Caco-2 (cell line): Measurements from ENCODE around the gene SLC22A12. TPM values are rescaled to one million over a fixed set of nuclear protein-coding genes. Genes with fewer than 3 reads are reported as not detected.

Experiments
- BruUV-seq: library from RNA; stranded (reverse); fragments of 400-500 nt; replicated peaks from 2 replicates; lab custom pipeline; 2021; lab: Mats Ljungman, UMichigan
- CTCF ChIA-PET: fragments of 300-600 bp; sonication (Branson Sonifier 250); formaldehyde crosslinking; loops from one replicate; lab custom pipeline; 2022; ENCODE audit warnings: antibody characterized with exemption; lab: Charles Lee
- POLR2A ChIA-PET: fragments of 300-600 bp; sonication (Branson Sonifier 250); formaldehyde crosslinking; loops from one replicate; lab custom pipeline; 2022; ENCODE audit warnings: antibody characterized with exemption; lab: Charles Lee
- DNase-seq, 2 experiments: peaks; one replicate each; pipeline versions ENCODE4 v3.0.0 to v3.0.0-alpha.2; 2020 to 2022
- H3K27me3 ChIP-seq: replicated peaks from 2 replicates; pipeline ENCODE4 v1.6.0; 2011; ENCODE audit warnings: low read length; ENCODE audit not compliant: control insufficient read depth, insufficient read depth
- H3K36me3 ChIP-seq: 2 replicates; pipeline ENCODE4 v1.5.1; 2011; ENCODE audit warnings: low read length; ENCODE audit not compliant: control insufficient read depth, insufficient read depth
- H3K4me1 ChIP-seq: fragments of 250-450 bp; sonication (Bioruptor Pico); 2 replicates; pipeline ENCODE4 v1.5.1; 2020; ENCODE audit warnings: mild to moderate bottlenecking
- H3K4me3 ChIP-seq: 2 replicates; pipeline ENCODE4 v1.5.1; 2011; ENCODE audit warnings: low read depth, mild to moderate bottlenecking, control low read depth, low read length
- H3K9me3 ChIP-seq: fragments of 250-450 bp; sonication (Bioruptor Pico); 2 replicates; pipeline ENCODE4 v1.5.1; 2020; ENCODE audit warnings: mild to moderate bottlenecking, moderate library complexity
- H3K27ac Mint-ChIP-seq: one replicate; pipeline ENCODE4 v1.8.0; 2022; ENCODE audit warnings: mixed read lengths; ENCODE audit not compliant: unreplicated experiment
- H3K27me3 Mint-ChIP-seq: one replicate; pipeline ENCODE4 v1.8.0; 2022; ENCODE audit warnings: mixed read lengths; ENCODE audit not compliant: insufficient read depth, unreplicated experiment
- H3K36me3 Mint-ChIP-seq: one replicate; pipeline ENCODE4 v1.8.0; 2022; ENCODE audit warnings: mild to moderate bottlenecking, mixed read lengths; ENCODE audit not compliant: insufficient read depth, unreplicated experiment
- H3K4me1 Mint-ChIP-seq: one replicate; pipeline ENCODE4 v1.8.0; 2022; ENCODE audit warnings: low read depth, mixed read lengths; ENCODE audit not compliant: unreplicated experiment
- H3K4me3 Mint-ChIP-seq: one replicate; pipeline ENCODE4 v1.8.0; 2022; ENCODE audit warnings: mild to moderate bottlenecking, moderate library complexity, mixed read lengths; ENCODE audit not compliant: unreplicated experiment
- H3K9me3 Mint-ChIP-seq: one replicate; pipeline ENCODE4 v1.8.0; 2022; ENCODE audit warnings: mixed read lengths; ENCODE audit not compliant: unreplicated experiment
- CTCF ChIP-seq, 2 experiments: fragments of 200-600 bp in 1 of 2; IDR thresholded peaks; 1 replicate in 1 of 2; 2 replicates in 1 of 2; pipeline versions ENCODE4 v1.5.1 to v1.8.0; 2011 to 2022; ENCODE audit warnings: antibody characterized with exemption in 1 of 2, control low read depth in 1 of 2, inconsistent platforms in 1 of 2, low read depth in 1 of 2, low read length in 1 of 2, mild to moderate bottlenecking in 1 of 2, moderate library complexity in 1 of 2; ENCODE audit not compliant: insufficient read depth in 1 of 2, severe bottlenecking in 1 of 2, unreplicated experiment in 1 of 2
- intact Hi-C: fragments of 100-400 bp; cut with micrococcal nuclease; formaldehyde crosslinking; loops from one replicate; pipeline ENCODE4 v1.10.0; 2022; ENCODE audit not compliant: unreplicated experiment
- total RNA-seq: library from RNA; stranded (reverse); gene quantifications from 2 replicates; pipeline ENCODE4 v1.2.3, GENCODE V29; 2022

The SLC22A12 gene
- total RNA-seq, 1 experiment from 2014 or later, result not detected

- no peaks in the 10 kb centered on the region for H3K9me3 Mint-ChIP-seq
- H3K36me3 ChIP-seq, result no peaks in the 10 kb centered on the region
- no peak for TF ChIP-seq CTCF (IDR thresholded peaks at IDR 0.05; ENCODE audit: insufficient read depth in 1 of 2, low read depth in 1 of 2, low read length in 1 of 2, severe bottlenecking in 1 of 2, unreplicated experiment in 1 of 2)
Observed at GRCh38 chr11:64566915-64567891, 23.8 kb upstream of the SLC22A12 start.

GRCh38 chr11:64568041-64568571 lies 22.9 kb upstream of the SLC22A12 start:
- no TSS peak for BruUV-seq
- Mint-ChIP-seq H3K4me3 (no peak overlapping the region), H3K9me3 (no peaks in the 10 kb centered on the region), H3K36me3 (peaks cover 17% of the 10 kb centered on the region), H3K4me1 (peaks cover 28% of the 10 kb centered on the region), H3K27me3 (no peaks in the 10 kb centered on the region), H3K27ac (peak overlapping the region; percentile 99)
- H3K9me3 ChIP-seq, result no peaks in the 10 kb centered on the region
- peak in 1 of 2 experiments; percentile 35 for DNase-seq
- H3K27me3 ChIP-seq, result no peaks in the 10 kb centered on the region
- H3K4me1 ChIP-seq, result peaks cover 41% of the 10 kb centered on the region
- TF ChIP-seq CTCF (IDR thresholded peaks at IDR 0.05; ENCODE audit: insufficient read depth in 1 of 2, low read depth in 1 of 2, low read length in 1 of 2, severe bottlenecking in 1 of 2, unreplicated experiment in 1 of 2), result no peak
- no peaks in the 10 kb centered on the region for H3K36me3 ChIP-seq
- no peak overlapping the region for H3K4me3 ChIP-seq
- ChIA-PET POLR2A (no interaction called here), CTCF (no interaction called here)
- intact Hi-C loops, result loop anchor here (5.0 kb wide), 1 partner anchor 121 kb away; no protein-coding TSS in a partner anchor

More at GRCh38 chr11:64566915-64567891, 23.8 kb upstream of the SLC22A12 start:
- intact Hi-C loops, result loop anchor here (5.0 kb wide), 1 partner anchor 120 kb away; no protein-coding TSS in a partner anchor
- POLR2A ChIA-PET, result interaction anchor here (0.6 to 1.5 kb wide), 4 partner anchors 10 to 1153 kb away, joined by 3 to 7 read pairs (median 4); partner anchors contain the start of genes PRDX5, RNASEH2C and TRMT112
- Histone ChIP-seq H3K4me3 (no peak overlapping the region), H3K27me3 (no peaks in the 10 kb centered on the region), H3K9me3 (no peaks in the 10 kb centered on the region), H3K4me1 (peaks cover 41% of the 10 kb centered on the region)
- H3K4me3 Mint-ChIP-seq, result peak overlapping the region; percentile 69
- peaks cover 23% of the 10 kb centered on the region for H3K4me1 Mint-ChIP-seq
- BruUV-seq, result TSS peak; percentile 87
- CTCF ChIA-PET, result interaction anchor here (0.6 to 2.0 kb wide), 7 partner anchors 82 to 250 kb away, joined by 3 to 10 read pairs (median 4); partner anchors contain the start of genes PRDX5 and TRMT112
- no peaks in the 10 kb centered on the region for H3K27me3 Mint-ChIP-seq
- peak in 1 of 2 experiments; percentile 35 for DNase-seq
- peaks cover 23% of the 10 kb centered on the region for H3K36me3 Mint-ChIP-seq
- peak overlapping the region; percentile 99 for H3K27ac Mint-ChIP-seq

- Histone ChIP-seq H3K4me3 (no peak overlapping the region), H3K9me3 (no peaks in the 10 kb centered on the region), H3K27me3 (no peaks in the 10 kb centered on the region), H3K4me1 (peaks cover 41% of the 10 kb centered on the region), H3K36me3 (no peaks in the 10 kb centered on the region)
- CTCF ChIA-PET, result no interaction called here
- intact Hi-C loops, result loop anchor here (5.0 kb wide), 1 partner anchor 121 kb away; no protein-coding TSS in a partner anchor
- peaks cover 28% of the 10 kb centered on the region for H3K4me1 Mint-ChIP-seq
- no peak overlapping the region for H3K4me3 Mint-ChIP-seq
- peak in 1 of 2 experiments; percentile 26 for DNase-seq
- peak overlapping the region; percentile 70 for H3K27ac Mint-ChIP-seq
- no TSS peak for BruUV-seq
- H3K9me3 Mint-ChIP-seq, result no peaks in the 10 kb centered on the region
- peaks cover 17% of the 10 kb centered on the region for H3K36me3 Mint-ChIP-seq
- no peaks in the 10 kb centered on the region for H3K27me3 Mint-ChIP-seq
- no peak for TF ChIP-seq CTCF (IDR thresholded peaks at IDR 0.05; ENCODE audit: insufficient read depth in 1 of 2, low read depth in 1 of 2, low read length in 1 of 2, severe bottlenecking in 1 of 2, unreplicated experiment in 1 of 2)
- POLR2A ChIA-PET, result no interaction called here
Observed at GRCh38 chr11:64568584-64569140, 22.4 kb upstream of the SLC22A12 start.
